ENCODE measurements around the gene LMX1A.
A peak's percentile ranks its signal among the peaks of the same experiment; 100 is the strongest.

LMX1A gene

DNA sequence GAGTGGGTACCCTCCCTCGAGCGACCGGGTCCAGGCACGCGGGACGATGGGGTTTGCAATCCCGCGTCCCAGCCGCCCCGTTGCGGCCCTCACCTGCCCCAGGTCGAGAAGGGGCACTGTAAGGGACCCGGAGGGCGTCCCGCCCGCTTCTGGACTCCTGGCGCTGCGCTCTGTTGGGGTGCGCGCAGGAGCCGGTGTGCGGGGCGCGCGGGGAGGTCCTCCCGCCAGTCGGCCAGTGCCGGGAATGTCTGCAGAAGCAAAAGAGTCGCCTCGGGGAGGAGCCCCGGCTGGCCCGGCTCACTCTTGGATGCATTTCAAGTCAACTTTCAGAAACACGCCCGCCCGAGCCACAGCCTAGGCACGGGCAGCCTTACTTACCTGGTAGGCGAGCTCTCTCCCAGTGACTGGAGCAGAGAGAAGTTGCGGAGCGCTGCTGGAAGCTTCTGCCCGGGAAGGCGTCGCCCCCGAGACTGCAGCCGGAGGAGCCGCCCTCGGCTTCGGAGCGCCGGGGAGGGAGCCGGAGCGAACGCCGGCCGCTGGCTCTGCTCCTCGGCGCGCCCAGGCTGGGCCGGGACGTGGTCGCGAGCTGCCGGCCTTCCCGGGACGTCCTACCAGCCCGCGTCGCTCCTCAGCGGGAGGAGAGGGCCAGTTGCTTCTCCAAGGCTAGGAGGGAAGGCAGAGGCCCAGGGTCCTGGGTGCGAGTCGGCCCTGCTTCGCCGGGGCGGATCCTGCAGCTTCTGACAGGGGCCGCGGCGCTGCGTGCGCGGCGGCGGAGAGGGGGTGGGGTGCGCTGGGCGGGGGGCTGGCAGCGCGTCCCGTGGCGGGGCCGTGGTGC lies at the start of gene LMX1A:
LMX1A (minus strand) TSS at position 739 of the 835 bp plus-strand sequence. CDS start 1,156 bp downstream, outside the sequence.
- TF ChIP-seq TCF12 (IDR thresholded peaks at IDR 0.05; ENCODE audit: low read depth), result no peak
- TF ChIP-seq, protein P1, sequence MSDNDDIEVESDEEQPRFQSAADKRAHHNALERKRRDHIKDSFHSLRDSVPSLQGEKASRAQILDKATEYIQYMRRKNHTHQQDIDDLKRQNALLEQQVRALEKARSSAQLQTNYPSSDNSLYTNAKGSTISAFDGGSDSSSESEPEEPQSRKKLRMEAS (IDR thresholded peaks at IDR 0.05), result no peak
- no peak for TF ChIP-seq TEAD4 (IDR thresholded peaks at IDR 0.05)
- no peak for TF ChIP-seq EP300 (IDR thresholded peaks at IDR 0.05; ENCODE audit: borderline replicate concordance)
- TF ChIP-seq, protein P2, sequence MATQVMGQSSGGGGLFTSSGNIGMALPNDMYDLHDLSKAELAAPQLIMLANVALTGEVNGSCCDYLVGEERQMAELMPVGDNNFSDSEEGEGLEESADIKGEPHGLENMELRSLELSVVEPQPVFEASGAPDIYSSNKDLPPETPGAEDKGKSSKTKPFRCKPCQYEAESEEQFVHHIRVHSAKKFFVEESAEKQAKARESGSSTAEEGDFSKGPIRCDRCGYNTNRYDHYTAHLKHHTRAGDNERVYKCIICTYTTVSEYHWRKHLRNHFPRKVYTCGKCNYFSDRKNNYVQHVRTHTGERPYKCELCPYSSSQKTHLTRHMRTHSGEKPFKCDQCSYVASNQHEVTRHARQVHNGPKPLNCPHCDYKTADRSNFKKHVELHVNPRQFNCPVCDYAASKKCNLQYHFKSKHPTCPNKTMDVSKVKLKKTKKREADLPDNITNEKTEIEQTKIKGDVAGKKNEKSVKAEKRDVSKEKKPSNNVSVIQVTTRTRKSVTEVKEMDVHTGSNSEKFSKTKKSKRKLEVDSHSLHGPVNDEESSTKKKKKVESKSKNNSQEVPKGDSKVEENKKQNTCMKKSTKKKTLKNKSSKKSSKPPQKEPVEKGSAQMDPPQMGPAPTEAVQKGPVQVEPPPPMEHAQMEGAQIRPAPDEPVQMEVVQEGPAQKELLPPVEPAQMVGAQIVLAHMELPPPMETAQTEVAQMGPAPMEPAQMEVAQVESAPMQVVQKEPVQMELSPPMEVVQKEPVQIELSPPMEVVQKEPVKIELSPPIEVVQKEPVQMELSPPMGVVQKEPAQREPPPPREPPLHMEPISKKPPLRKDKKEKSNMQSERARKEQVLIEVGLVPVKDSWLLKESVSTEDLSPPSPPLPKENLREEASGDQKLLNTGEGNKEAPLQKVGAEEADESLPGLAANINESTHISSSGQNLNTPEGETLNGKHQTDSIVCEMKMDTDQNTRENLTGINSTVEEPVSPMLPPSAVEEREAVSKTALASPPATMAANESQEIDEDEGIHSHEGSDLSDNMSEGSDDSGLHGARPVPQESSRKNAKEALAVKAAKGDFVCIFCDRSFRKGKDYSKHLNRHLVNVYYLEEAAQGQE (IDR thresholded peaks at IDR 0.05; ENCODE audit: low read depth), result no peak
- no peak for TF ChIP-seq RAD21 (IDR thresholded peaks at IDR 0.05; ENCODE audit: low read depth)
- TF ChIP-seq YY1 (IDR thresholded peaks at IDR 0.05; ENCODE audit: low read depth), result no peak
- no peak for TF ChIP-seq FOXM1 (IDR thresholded peaks at IDR 0.05; ENCODE audit: borderline replicate concordance, low read depth)
- TF ChIP-seq CEBPB (IDR thresholded peaks at IDR 0.05), result no peak
- no peak for TF ChIP-seq EGR1 (IDR thresholded peaks at IDR 0.05)
- TF ChIP-seq, protein P3, sequence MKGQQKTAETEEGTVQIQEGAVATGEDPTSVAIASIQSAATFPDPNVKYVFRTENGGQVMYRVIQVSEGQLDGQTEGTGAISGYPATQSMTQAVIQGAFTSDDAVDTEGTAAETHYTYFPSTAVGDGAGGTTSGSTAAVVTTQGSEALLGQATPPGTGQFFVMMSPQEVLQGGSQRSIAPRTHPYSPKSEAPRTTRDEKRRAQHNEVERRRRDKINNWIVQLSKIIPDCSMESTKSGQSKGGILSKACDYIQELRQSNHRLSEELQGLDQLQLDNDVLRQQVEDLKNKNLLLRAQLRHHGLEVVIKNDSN (IDR thresholded peaks at IDR 0.05), result no peak
- TF ChIP-seq CREB1 (IDR thresholded peaks at IDR 0.05; ENCODE audit: low read depth), result no peak

DNA sequence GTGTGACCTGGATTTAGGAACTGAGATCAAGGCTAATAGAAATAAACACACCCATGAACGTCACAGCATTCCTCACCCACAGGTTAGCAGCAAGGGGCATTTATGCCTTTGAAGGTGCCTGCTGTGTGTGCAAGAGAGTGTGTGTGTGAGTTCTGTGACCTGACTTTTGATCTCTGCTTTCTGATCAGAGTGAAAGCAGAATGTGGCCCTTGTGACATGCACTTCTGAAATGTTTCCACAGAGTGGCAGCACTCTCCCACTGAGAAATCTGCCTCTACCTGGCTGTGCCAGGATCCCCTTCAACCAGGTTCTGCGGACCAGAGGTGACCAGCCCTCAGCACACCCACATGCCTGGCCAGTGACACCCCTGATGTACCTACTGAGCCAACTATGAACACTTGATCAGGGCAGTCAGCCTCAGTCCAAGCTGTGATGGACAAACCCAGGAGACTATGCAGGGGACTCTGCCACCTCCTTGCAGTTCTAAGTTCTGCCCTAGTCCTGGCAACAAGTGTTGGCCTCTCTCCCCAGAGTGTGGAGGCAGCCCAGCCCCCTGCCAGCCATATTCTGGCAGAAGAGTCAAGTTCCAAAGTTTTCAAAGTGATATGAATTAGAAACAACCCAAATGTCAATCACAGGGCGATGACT lies 47.4 kb upstream of the LMX1A start:
- TF ChIP-seq TEAD4 (IDR thresholded peaks at IDR 0.05) (no peak), YY1 (IDR thresholded peaks at IDR 0.05; ENCODE audit: low read depth) (no peak), EGR1 (IDR thresholded peaks at IDR 0.05) (no peak), TAF1 (IDR thresholded peaks at IDR 0.05; ENCODE audit: low read depth) (no peak), CEBPB (IDR thresholded peaks at IDR 0.05) (no peak), RAD21 (IDR thresholded peaks at IDR 0.05; ENCODE audit: low read depth) (peak; percentile 78), CREB1 (IDR thresholded peaks at IDR 0.05; ENCODE audit: low read depth) (no peak)
- TF ChIP-seq, protein P2 (IDR thresholded peaks at IDR 0.05; ENCODE audit: low read depth), result no peak

DNA sequence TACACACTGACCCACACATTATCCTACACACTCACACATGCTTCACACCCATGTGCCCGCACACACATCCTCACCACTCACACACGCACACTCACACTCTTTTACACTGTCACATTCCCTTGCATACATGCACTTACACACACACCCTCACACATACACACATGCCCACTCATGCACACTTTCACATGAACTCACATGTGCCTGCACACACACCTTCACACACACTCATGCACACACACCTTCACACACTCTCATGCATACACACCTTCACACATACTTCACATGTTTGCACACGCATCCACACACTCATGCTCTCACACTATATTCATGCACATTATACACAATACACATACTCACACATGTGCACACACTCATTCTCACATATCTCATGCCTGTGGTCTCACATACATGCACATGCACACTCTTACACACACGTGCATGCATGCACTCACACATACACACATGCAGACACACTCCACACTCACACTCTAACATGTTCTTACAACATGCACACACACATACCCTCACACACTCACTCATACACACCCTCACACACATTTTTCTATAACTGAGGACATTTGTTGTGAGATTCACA lies 46.1 kb upstream of the LMX1A start:
- TF ChIP-seq RAD21 (IDR thresholded peaks at IDR 0.05; ENCODE audit: low read depth), result no peak
- no peak for TF ChIP-seq CREB1 (IDR thresholded peaks at IDR 0.05; ENCODE audit: low read depth)
- TF ChIP-seq, protein P3 (IDR thresholded peaks at IDR 0.05), result no peak
- no peak for TF ChIP-seq NFIC (IDR thresholded peaks at IDR 0.05)
- TF ChIP-seq YY1 (IDR thresholded peaks at IDR 0.05; ENCODE audit: low read depth), result no peak

DNA sequence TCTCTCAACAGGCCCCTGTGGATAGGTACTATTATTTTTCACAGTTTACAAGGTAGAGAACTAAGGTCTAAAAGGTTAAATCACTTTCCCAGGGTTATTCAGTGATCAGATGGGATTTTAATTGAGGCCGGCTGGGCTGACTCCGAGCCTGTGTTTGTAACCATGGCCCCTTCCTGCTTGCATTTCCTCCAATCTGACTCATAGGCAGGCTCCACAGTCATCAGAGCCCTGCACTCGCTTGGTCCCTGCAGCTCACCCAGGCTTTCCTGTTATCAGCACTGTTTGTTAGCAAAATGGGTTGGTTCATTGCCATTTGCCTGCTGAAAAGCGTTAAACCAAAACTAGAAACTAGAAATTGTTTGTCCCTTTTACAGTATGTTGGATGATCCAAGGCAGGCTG lies 41.4 kb upstream of the LMX1A start:
- TF ChIP-seq, protein P1 (IDR thresholded peaks at IDR 0.05), result no peak
- no peak for TF ChIP-seq TCF12 (IDR thresholded peaks at IDR 0.05; ENCODE audit: low read depth)
- TF ChIP-seq FOXM1 (IDR thresholded peaks at IDR 0.05; ENCODE audit: borderline replicate concordance, low read depth), result no peak
- TF ChIP-seq EGR1 (IDR thresholded peaks at IDR 0.05), result no peak
- no peak for TF ChIP-seq NFIC (IDR thresholded peaks at IDR 0.05)
- TF ChIP-seq TEAD4 (IDR thresholded peaks at IDR 0.05), result no peak
- TF ChIP-seq, protein P3 (IDR thresholded peaks at IDR 0.05), result no peak
- no peak for TF ChIP-seq ZBTB7A (IDR thresholded peaks at IDR 0.05; ENCODE audit: low read depth)
- TF ChIP-seq RAD21 (IDR thresholded peaks at IDR 0.05; ENCODE audit: low read depth), result no peak
- TF ChIP-seq EP300 (IDR thresholded peaks at IDR 0.05; ENCODE audit: borderline replicate concordance), result no peak
- no peak for TF ChIP-seq YY1 (IDR thresholded peaks at IDR 0.05; ENCODE audit: low read depth)
- TF ChIP-seq TAF1 (IDR thresholded peaks at IDR 0.05; ENCODE audit: low read depth), result no peak
- no peak for TF ChIP-seq CEBPB (IDR thresholded peaks at IDR 0.05)
- no peak for TF ChIP-seq CREB1 (IDR thresholded peaks at IDR 0.05; ENCODE audit: low read depth)
- TF ChIP-seq, protein P2 (IDR thresholded peaks at IDR 0.05; ENCODE audit: low read depth), result no peak
